H1 (cell line): Measurements from ENCODE around the gene PMM2. TPM values are rescaled to one million over a fixed set of nuclear protein-coding genes. Genes with fewer than 3 reads are reported as not detected.
A peak's percentile ranks its signal among the peaks of the same experiment; 100 is the strongest.

Experiments used
- ASH2L ChIP-seq: fragments of 200-600, 300-600 bp; sonication (generic); IDR thresholded peaks from one replicate; pipeline ENCODE4 v1.7.1; 2017; ENCODE audit warnings: low read length
- BRCA1 ChIP-seq: IDR thresholded peaks from 2 replicates; pipeline ENCODE4 v1.6.1; 2012; ENCODE audit warnings: low read depth, low read length, improper control_type of control experiment
- CBX8 ChIP-seq: fragments of 300-800, 300-1000 bp; sonication (generic); IDR thresholded peaks from 2 replicates; pipeline ENCODE4 v1.7.1; 2016; ENCODE audit warnings: low read depth, low read length, borderline replicate concordance
- CTBP2 ChIP-seq: IDR thresholded peaks from 2 replicates; pipeline ENCODE4 v1.7.0; 2011; ENCODE audit warnings: borderline replicate concordance, mild to moderate bottlenecking, moderate library complexity, mixed read lengths, low read length; ENCODE audit not compliant: insufficient read depth, insufficient read length
- CTCF ChIP-seq, 3 experiments: IDR thresholded peaks; 1 replicate in 2 of 3; 2 replicates in 1 of 3; pipeline versions ENCODE4 v1.5.1 to v1.6.1; 2011; ENCODE audit warnings: low read length in 3 of 3, mild to moderate bottlenecking in 3 of 3, inconsistent platforms in 2 of 3, low read depth in 1 of 3, moderate library complexity in 1 of 3; ENCODE audit not compliant: insufficient read depth in 1 of 3; ENCODE audit errors: control extremely low read depth in 1 of 3
- EZH2 ChIP-seq: fragments of 200-600 bp; sonication (generic); IDR thresholded peaks from 2 replicates; pipeline ENCODE4 v1.7.1; 2012; ENCODE audit warnings: low read depth, mild to moderate bottlenecking, moderate library complexity, low read length, inconsistent platforms; ENCODE audit not compliant: severe bottlenecking
- HDAC2 ChIP-seq, 2 experiments: fragments of 300-600 bp in 1 of 2; sonication (generic) in 1 of 2; IDR thresholded peaks; 2 replicates each; pipeline ENCODE4 v1.6.1; 2011 to 2012; ENCODE audit warnings: low read depth in 2 of 2, low read length in 2 of 2, mild to moderate bottlenecking in 2 of 2, moderate library complexity in 2 of 2, borderline replicate concordance in 1 of 2, inconsistent platforms in 1 of 2
- KDM1A ChIP-seq: fragments of 200-600, 300-600 bp; sonication (generic); IDR thresholded peaks from 2 replicates; pipeline ENCODE4 v1.7.1; 2016; ENCODE audit warnings: mild to moderate bottlenecking, low read length, borderline replicate concordance
- KDM4A ChIP-seq: IDR thresholded peaks from one replicate; pipeline ENCODE4 v1.7.1; 2012; ENCODE audit warnings: low read depth, mild to moderate bottlenecking, moderate library complexity, low read length, inconsistent platforms; ENCODE audit not compliant: severe bottlenecking
- PHF8 ChIP-seq: fragments of 200-600 bp; sonication (generic); conservative IDR thresholded peaks from 2 replicates; pipeline ENCODE4 v1.7.1; 2012; ENCODE audit warnings: low read depth, mild to moderate bottlenecking, inconsistent platforms, low read length, moderate library complexity
- RXRA ChIP-seq: IDR thresholded peaks from 2 replicates; pipeline ENCODE4 v1.6.1; 2011; ENCODE audit warnings: low read depth, mild to moderate bottlenecking, low read length, moderate library complexity; ENCODE audit not compliant: insufficient read depth
- SRF ChIP-seq: IDR thresholded peaks from 2 replicates; pipeline ENCODE4 v1.6.1; 2011; ENCODE audit warnings: mild to moderate bottlenecking, low read depth, low read length, moderate library complexity
- TAF7 ChIP-seq: optimal IDR thresholded peaks from 2 replicates; pipeline ENCODE3; 2011; ENCODE audit warnings: low read depth, mild to moderate bottlenecking, inconsistent platforms, low read length, moderate library complexity, borderline replicate concordance
- polyA plus RNA-seq, 7 experiments: library from polyadenylated mRNA; depleted of rRNA in 3 of 7; stranded (reverse) in 5 of 7; unstranded in 2 of 7; fragments of >200 nt in 5 of 7; fragments of 200-250 nt in 2 of 7; gene quantifications; 1 replicate in 5 of 7; 2 replicates in 1 of 7; 4 replicates in 1 of 7; pipeline versions ENCODE4 v1.2.1 to v1.2.3, GENCODE V29; 2011 to 2013; ENCODE audit warnings: missing spikeins in 2 of 7, mixed read lengths in 2 of 7
- total RNA-seq: library from RNA; stranded (reverse); fragmentation: NEBNext Ultra II Directional; extraction: Animal tissue kit (Norgen Biotek cat#: 25700); gene quantifications from 2 replicates; pipeline ENCODE4 v1.2.1, GENCODE V29; 2021

PMM2 gene
- total and polyA plus RNA-seq, 2 of the 8 experiments (the other 6 are each of a cell fraction or from before 2014, with no cell fraction given), result 26.2 to 49.4 TPM

DNA sequence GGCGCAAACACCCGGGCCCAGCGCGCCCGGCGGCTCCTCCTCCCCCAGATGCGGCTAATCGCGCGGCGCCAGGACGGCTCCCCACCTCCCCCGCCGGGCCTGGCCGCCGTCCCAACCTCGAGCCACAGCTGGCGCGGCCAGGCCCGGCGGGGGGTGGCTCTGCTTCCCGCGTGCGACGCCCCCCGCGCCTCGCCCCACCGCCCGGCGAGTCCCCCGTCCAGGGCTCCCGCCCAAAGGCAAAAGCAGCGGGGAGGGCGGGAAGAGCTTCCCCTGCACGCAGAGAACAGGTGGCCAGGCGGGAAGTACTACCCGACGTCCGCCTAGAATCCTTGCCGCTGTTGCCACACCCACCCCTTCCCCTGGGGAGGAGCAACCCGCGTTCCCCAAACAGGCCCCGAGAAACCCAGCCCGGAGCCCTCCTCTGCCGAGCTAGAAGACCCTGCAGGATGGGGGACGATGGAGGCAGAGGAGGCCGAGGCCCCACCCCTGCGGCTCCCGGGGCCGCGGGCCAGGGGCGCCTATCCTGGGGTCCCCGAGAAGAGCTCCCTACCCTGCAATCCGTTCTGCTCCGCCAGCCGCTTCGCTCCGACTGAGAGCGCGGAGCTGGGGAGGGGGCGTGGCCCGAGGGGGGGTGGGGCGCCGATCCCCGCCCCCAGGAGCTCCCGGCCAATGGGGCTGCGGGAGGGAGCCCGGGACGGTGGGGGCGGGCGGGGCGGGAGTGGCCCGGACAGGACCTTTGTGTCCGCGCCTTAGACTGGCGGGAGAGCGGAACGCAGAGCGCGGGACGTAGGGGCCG lies 71.0 kb downstream of the PMM2 start, which contains the start of gene CARHSP1 (continued):
- TF ChIP-seq KDM4A, result peak; percentile 33
- TF ChIP-seq PHF8, result peak; percentile 87
- no peak for TF ChIP-seq BRCA1
- peak; percentile 96 for TF ChIP-seq TAF7
- TF ChIP-seq EZH2, result no peak
- no peak for TF ChIP-seq CTCF (IDR thresholded peaks at IDR 0.05; ENCODE audit: control extremely low read depth in 1 of 3, insufficient read depth in 1 of 3, low read depth in 1 of 3, low read length in 3 of 3)
- no peak for TF ChIP-seq CBX8
- TF ChIP-seq SRF, result no peak
- peak; percentile 83 for TF ChIP-seq KDM1A
- peak in 1 of 2 experiments; percentile 91; a peak in 2 of 4 replicates for TF ChIP-seq HDAC2 (IDR thresholded peaks at IDR 0.05; ENCODE audit: borderline replicate concordance in 1 of 2, low read depth in 2 of 2, low read length in 2 of 2)
- TF ChIP-seq RXRA, result no peak
- no peak for TF ChIP-seq ASH2L
- peak; percentile 54 for TF ChIP-seq CTBP2
